Kasumi-1 (cell line): ENCODE data around the gene TCP11X2.
"Not testable (repeated sequence)": the region's sequence is repeated elsewhere in the genome, so short reads cannot be mapped to it uniquely, and the experiment has no call there.

Experiments
- DNase-seq, 2 experiments: peaks; one replicate each; lab custom pipeline; 2025; lab: John Stamatoyannopoulos, UW

TCP11X2 gene

GRCh38 chrX:102471762-102472220 lies at the start of gene TCP11X2:
TSS of gene TCP11X2 (minus strand) at chrX:102471812.
- not testable (repeated sequence) for DNase-seq

- DNase-seq: peak in 1 of 2 experiments; percentile 23
Measured at GRCh38 chrX:102517326-102517725, 45.7 kb upstream of the TCP11X2 start.

- DNase-seq: peak; percentile 23 to 43
Measured at GRCh38 chrX:102515975-102516941, 44.6 kb upstream of the TCP11X2 start, which contains the start of gene TMSB15A. TSS of gene TMSB15A (minus strand) at chrX:102516739.

DNA sequence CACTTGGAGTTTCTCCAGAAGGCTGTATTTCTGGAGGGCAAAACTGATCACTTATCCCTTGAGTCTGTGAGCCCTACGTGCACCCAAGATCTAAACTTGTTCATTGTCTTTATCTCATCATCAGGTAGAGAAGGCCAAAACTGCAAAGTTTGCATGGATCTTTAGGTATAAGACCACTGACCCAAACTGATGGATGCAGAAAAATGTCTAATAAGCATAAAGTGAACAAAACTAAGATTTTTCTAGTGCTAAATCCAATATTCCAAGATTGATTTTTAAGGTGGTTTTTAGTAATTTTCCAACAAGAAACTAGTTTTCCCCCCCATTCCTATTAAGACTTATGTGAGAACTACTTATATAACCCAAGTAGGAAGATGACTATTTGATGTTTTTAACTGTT lies 42.9 kb upstream of the TCP11X2 start:
- DNase-seq: no peak

DNA sequence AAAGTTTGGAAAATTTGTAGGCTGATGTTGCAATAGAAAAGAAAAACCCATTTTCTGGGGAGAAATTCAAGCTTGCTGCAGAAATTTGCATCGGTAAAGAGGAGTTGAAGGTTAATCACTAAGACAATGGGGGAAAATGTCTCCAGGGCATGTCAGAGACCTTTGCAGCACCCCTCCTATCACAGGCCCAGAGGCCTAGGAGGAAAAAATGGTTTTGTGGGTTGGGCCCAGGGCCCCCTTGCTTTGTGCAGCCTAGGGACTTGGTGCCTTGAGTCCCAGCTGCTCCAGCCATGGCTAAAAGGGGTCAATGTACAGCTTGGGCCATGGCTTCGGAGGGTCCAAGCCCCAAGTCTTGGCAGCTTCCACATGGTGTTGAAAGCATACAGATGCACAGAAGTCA lies 27.1 kb upstream of the TCP11X2 start:
- no peak for DNase-seq

GRCh38 chrX:102491766-102492165 lies 20.2 kb upstream of the TCP11X2 start:
- DNase-seq: no peak

DNA sequence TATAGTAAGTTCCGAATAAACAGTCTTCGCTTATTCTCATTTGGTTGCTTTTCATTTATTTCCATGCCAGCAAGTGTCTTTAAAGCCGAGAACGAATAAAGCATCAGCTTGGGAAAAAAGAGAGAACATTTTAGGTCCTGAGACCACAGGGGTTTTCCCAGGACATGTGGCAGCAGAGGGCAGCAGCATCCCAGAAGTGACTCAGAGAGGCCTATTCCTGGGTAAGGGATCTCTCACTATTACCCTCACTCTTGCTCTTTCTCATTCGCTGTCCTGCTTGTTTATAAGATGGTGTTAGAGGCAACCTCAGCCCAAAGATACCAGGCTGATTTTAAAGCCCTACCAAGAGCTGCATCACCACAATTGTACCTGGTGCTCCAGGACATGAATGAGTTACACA lies 7.2 kb upstream of the TCP11X2 start:
- not testable (repeated sequence) for DNase-seq

- not testable (repeated sequence) for DNase-seq
Measured at GRCh38 chrX:102470215-102470614, 1.4 kb downstream of the TCP11X2 start.

GRCh38 chrX:102458615-102459014 lies 13.0 kb downstream of the TCP11X2 start:
- not testable (repeated sequence) for DNase-seq

GRCh38 chrX:102439908-102440307 lies 31.7 kb downstream of the TCP11X2 start, which contains the start of gene NXF2B:
TSS of gene NXF2B (minus strand) at chrX:102440008. CDS start at chrX:102380036, 59,972 bp downstream.
- not testable (repeated sequence) for DNase-seq

GRCh38 chrX:102414493-102414892 lies 57.1 kb downstream of the TCP11X2 start:
- not testable (repeated sequence) for DNase-seq
